Ishikawa (cell line): ENCODE results near the gene HP.

Experiments
- CEBPB ChIP-seq: IDR thresholded peaks from 2 replicates; pipeline ENCODE4 v1.6.1; 2012
- CREB1 ChIP-seq: IDR thresholded peaks from 2 replicates; pipeline ENCODE4 v1.6.1; 2012; ENCODE audit warnings: low read depth
- EP300 ChIP-seq: IDR thresholded peaks from 2 replicates; pipeline ENCODE4 v1.6.1; 2012; ENCODE audit warnings: borderline replicate concordance
- FOXM1 ChIP-seq: IDR thresholded peaks from 2 replicates; pipeline ENCODE4 v1.6.1; 2012; ENCODE audit warnings: low read depth, borderline replicate concordance
- MAX ChIP-seq: IDR thresholded peaks from 2 replicates; pipeline ENCODE4 v1.6.1; 2012
- RAD21 ChIP-seq: IDR thresholded peaks from 2 replicates; pipeline ENCODE4 v1.6.1; 2012; ENCODE audit warnings: low read depth
- REST ChIP-seq: IDR thresholded peaks from 2 replicates; pipeline ENCODE4 v1.6.1; 2012; ENCODE audit warnings: low read depth, mild to moderate bottlenecking
- TAF1 ChIP-seq: IDR thresholded peaks from 2 replicates; pipeline ENCODE4 v1.6.1; 2012; ENCODE audit warnings: low read depth, mild to moderate bottlenecking
- TCF12 ChIP-seq: IDR thresholded peaks from 2 replicates; pipeline ENCODE4 v1.6.1; 2012; ENCODE audit warnings: low read depth
- TEAD4 ChIP-seq: IDR thresholded peaks from 2 replicates; pipeline ENCODE4 v1.6.1; 2012
- USF1 ChIP-seq: IDR thresholded peaks from 2 replicates; pipeline ENCODE4 v1.6.1; 2012
- YY1 ChIP-seq: IDR thresholded peaks from 2 replicates; pipeline ENCODE4 v1.6.1; 2012; ENCODE audit warnings: low read depth
- ZBTB7A ChIP-seq: IDR thresholded peaks from 2 replicates; pipeline ENCODE4 v1.6.1; 2012; ENCODE audit warnings: low read depth

- TF ChIP-seq TEAD4, result no peak
- no peak for TF ChIP-seq CEBPB
- no peak for TF ChIP-seq TAF1
- no peak for TF ChIP-seq YY1
- no peak for TF ChIP-seq EP300
- no peak for TF ChIP-seq REST
- no peak for TF ChIP-seq MAX
- TF ChIP-seq RAD21, result no peak
- no peak for TF ChIP-seq TCF12
- TF ChIP-seq FOXM1, result no peak
- no peak for TF ChIP-seq CREB1
- TF ChIP-seq USF1, result no peak
- no peak for TF ChIP-seq ZBTB7A
Observed at GRCh38 chr16:72015124-72015523, 39.2 kb upstream of the HP start.
